Ishikawa (cell line): ENCODE measurements around the gene REC8.

Source experiments
- CEBPB ChIP-seq: IDR thresholded peaks from 2 replicates; pipeline ENCODE4 v1.6.1; 2012
- CREB1 ChIP-seq: IDR thresholded peaks from 2 replicates; pipeline ENCODE4 v1.6.1; 2012; ENCODE audit warnings: low read depth
- EGR1 ChIP-seq: IDR thresholded peaks from 2 replicates; pipeline ENCODE4 v1.6.1; 2012
- EP300 ChIP-seq: IDR thresholded peaks from 2 replicates; pipeline ENCODE4 v1.6.1; 2012; ENCODE audit warnings: borderline replicate concordance
- FOXM1 ChIP-seq: IDR thresholded peaks from 2 replicates; pipeline ENCODE4 v1.6.1; 2012; ENCODE audit warnings: low read depth, borderline replicate concordance
- NFIC ChIP-seq: IDR thresholded peaks from 2 replicates; pipeline ENCODE4 v1.6.1; 2012
- RAD21 ChIP-seq: IDR thresholded peaks from 2 replicates; pipeline ENCODE4 v1.6.1; 2012; ENCODE audit warnings: low read depth
- TAF1 ChIP-seq: IDR thresholded peaks from 2 replicates; pipeline ENCODE4 v1.6.1; 2012; ENCODE audit warnings: low read depth, mild to moderate bottlenecking
- TCF12 ChIP-seq: IDR thresholded peaks from 2 replicates; pipeline ENCODE4 v1.6.1; 2012; ENCODE audit warnings: low read depth
- TEAD4 ChIP-seq: IDR thresholded peaks from 2 replicates; pipeline ENCODE4 v1.6.1; 2012
- YY1 ChIP-seq: IDR thresholded peaks from 2 replicates; pipeline ENCODE4 v1.6.1; 2012; ENCODE audit warnings: low read depth
- ZBTB7A ChIP-seq: IDR thresholded peaks from 2 replicates; pipeline ENCODE4 v1.6.1; 2012; ENCODE audit warnings: low read depth
- TF ChIP-seq, protein P1 (sequence below): IDR thresholded peaks from 2 replicates; pipeline ENCODE4 v1.6.1; 2012; ENCODE audit warnings: low read depth, mild to moderate bottlenecking
- TF ChIP-seq, protein P2 (sequence below): IDR thresholded peaks from 2 replicates; pipeline ENCODE4 v1.6.1; 2012
- TF ChIP-seq, protein P3 (sequence below): IDR thresholded peaks from 2 replicates; pipeline ENCODE4 v1.6.1; 2012

Gene REC8

DNA sequence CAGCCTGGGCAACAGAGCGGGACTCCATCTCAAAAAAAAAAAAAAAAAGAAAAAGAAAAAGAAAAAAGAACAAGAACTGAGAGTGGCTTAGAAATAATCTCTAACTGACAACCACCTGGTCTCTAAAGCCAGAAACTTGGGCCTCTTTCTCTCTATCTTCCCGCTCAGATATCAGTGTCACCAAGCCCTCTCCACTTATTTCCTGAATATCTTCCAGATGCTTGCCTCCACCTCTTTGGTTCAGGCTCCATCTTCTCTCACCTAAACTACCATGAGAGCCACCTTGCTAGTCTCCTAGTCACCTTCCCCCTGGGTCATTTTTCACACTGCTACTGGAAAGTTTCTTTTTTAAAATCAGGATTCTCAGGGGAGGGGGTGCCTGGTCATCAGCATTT lies 25.2 kb downstream of the REC8 start:
- TF ChIP-seq ZBTB7A (no peak), CREB1 (no peak), CEBPB (no peak), EP300 (no peak), TCF12 (no peak), FOXM1 (no peak), TAF1 (no peak), YY1 (no peak), NFIC (no peak), TEAD4 (no peak), EGR1 (no peak)
- TF ChIP-seq, protein P1, sequence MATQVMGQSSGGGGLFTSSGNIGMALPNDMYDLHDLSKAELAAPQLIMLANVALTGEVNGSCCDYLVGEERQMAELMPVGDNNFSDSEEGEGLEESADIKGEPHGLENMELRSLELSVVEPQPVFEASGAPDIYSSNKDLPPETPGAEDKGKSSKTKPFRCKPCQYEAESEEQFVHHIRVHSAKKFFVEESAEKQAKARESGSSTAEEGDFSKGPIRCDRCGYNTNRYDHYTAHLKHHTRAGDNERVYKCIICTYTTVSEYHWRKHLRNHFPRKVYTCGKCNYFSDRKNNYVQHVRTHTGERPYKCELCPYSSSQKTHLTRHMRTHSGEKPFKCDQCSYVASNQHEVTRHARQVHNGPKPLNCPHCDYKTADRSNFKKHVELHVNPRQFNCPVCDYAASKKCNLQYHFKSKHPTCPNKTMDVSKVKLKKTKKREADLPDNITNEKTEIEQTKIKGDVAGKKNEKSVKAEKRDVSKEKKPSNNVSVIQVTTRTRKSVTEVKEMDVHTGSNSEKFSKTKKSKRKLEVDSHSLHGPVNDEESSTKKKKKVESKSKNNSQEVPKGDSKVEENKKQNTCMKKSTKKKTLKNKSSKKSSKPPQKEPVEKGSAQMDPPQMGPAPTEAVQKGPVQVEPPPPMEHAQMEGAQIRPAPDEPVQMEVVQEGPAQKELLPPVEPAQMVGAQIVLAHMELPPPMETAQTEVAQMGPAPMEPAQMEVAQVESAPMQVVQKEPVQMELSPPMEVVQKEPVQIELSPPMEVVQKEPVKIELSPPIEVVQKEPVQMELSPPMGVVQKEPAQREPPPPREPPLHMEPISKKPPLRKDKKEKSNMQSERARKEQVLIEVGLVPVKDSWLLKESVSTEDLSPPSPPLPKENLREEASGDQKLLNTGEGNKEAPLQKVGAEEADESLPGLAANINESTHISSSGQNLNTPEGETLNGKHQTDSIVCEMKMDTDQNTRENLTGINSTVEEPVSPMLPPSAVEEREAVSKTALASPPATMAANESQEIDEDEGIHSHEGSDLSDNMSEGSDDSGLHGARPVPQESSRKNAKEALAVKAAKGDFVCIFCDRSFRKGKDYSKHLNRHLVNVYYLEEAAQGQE, result no peak
- TF ChIP-seq, protein P2, sequence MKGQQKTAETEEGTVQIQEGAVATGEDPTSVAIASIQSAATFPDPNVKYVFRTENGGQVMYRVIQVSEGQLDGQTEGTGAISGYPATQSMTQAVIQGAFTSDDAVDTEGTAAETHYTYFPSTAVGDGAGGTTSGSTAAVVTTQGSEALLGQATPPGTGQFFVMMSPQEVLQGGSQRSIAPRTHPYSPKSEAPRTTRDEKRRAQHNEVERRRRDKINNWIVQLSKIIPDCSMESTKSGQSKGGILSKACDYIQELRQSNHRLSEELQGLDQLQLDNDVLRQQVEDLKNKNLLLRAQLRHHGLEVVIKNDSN, result no peak

DNA sequence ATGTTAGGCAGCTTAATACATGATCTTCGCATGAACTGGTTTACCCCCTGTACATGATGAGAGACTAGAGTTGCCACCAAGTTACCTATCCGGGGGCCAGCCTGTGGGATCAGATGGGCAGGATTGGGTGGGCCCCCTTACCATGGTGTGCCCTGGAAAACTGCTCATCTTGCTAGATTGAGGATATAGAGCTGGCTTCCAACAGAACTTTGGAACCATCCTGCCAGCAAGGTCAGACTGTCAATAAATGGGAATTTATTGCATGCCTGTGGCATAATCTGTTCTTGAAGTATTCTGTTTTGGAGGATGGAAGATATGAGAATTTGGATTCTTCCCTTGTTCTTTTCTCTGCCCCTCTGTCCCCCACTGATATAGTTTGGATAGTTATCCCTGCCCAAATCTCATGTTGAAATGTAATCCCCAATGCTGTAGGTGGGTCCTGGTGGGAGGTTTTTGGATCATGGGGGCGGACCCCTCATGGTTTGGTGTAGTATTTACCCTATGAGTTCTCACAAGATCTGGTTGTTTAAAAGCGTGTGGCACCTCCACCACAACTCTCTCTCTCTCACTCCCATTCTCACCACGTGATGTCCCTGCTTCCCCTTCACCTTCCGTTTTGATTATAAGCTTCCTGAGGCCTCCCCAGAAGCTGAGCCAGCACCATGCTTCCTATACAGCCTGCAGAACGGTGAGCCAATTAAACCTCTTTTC lies 27.1 kb downstream of the REC8 start:
- TF ChIP-seq RAD21, result no peak

DNA sequence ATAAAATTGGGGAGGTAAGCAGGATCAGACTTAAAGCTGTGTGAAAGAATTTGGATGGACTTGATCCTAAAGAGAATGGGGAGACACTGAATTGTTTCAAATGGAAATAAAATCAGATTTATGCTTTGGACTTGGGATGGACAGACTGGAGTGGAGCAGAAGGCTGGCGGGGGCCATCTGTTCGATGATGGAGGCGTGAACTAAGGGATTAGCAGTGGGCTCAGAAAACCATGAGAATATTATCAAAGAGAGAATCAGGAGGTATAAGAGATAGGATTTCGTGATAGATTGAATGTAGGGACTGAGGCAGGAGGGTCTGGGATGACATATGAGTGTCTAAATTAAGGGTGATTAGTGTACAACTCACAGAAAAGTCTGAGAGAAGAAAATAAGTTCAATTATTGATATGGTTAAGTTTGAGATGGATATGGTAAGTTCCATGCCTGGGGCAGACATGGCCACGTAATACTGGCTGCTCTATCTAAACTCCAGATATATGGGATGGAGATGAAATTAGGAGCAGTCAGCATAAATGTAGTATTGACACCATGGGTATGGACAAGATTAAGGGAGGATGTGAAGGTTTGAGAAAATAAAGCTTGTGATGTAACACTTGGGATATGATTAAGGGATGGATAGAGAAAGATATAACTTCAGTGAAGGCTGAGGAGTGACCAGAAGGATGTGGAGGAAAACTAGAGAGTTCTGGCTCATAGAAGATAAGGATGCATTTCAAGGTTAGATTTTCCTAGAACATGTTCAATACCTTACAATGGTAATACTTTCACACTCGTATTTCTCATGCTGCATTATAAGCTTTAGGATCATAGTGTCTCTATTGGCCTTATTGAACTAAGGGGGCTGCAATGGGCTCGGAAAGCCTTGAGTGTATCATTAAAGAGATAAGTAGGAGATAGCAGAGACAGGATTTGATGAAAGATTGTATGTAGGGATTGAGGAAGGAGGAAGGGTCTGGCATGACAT lies 32.6 kb downstream of the REC8 start:
- TF ChIP-seq CEBPB (no peak), RAD21 (no peak), CREB1 (no peak), TAF1 (no peak), ZBTB7A (no peak), TEAD4 (no peak), EP300 (no peak), TCF12 (no peak)
- TF ChIP-seq, protein P3, sequence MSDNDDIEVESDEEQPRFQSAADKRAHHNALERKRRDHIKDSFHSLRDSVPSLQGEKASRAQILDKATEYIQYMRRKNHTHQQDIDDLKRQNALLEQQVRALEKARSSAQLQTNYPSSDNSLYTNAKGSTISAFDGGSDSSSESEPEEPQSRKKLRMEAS, result no peak
- TF ChIP-seq, protein P1, result no peak

DNA sequence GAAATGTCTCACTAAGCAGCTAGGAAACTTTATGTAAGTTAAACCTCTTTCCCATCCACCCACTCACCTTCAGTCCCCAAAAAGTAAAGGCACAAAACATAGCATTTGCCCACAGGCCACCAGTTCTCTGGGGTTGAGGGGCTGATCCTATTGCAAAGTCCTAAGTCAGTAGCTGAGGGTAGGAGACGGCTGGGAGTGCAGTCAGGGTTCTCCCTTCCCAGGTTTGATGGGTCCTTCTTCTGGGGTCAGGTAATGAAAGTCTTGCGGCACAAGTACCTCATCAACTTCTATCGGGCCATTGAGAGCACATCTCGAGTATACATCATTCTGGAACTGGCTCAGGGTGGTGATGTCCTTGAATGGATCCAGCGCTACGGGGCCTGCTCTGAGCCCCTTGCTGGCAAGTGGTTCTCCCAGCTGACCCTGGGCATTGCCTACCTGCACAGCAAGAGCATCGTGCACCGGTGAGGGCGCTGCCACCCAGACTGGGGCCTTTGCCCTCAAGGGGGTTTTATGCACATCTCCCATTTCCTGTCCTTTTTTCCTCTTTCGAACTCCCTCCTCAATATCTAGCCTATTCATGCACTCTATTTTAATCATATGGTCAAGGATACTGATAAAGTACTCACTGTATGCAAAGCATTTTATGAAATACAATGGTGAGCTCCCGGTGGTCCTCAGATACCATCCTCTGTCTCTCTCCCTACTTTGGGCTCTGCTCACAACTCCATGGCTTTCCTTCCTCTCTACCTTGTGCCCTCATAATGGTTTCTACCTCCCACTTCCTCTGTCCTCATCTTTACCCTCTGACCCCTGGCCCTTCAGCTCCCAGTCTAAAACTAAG lies 34.6 kb downstream of the REC8 start:
- TF ChIP-seq RAD21 (no peak), TEAD4 (no peak), CREB1 (no peak), CEBPB (no peak), EP300 (no peak), ZBTB7A (no peak), EGR1 (no peak), YY1 (no peak), TAF1 (no peak), FOXM1 (no peak), TCF12 (no peak), NFIC (no peak)
- TF ChIP-seq, protein P1, result no peak
- TF ChIP-seq, protein P2, result no peak
- TF ChIP-seq, protein P3, result no peak
